Right ventricle myocardium inferior (tissue), 1 donor: Measurements from ENCODE around the gene DYSF. TPM values are rescaled to one million over a fixed set of nuclear protein-coding genes. Genes with fewer than 3 reads are reported as not detected.
A peak's percentile ranks its signal among the peaks of the same experiment; 100 is the strongest.

Experiments used
- ATAC-seq: fragments of 200-7000 bp; cut with Tn5 transposase; one replicate; pipeline ENCODE4 v1.9.1; 2020; ENCODE audit warnings: mild to moderate bottlenecking, moderate library complexity
- DNase-seq: peaks from one replicate; pipeline ENCODE4 v3.0.0; 2021; ENCODE audit errors: missing footprints
- intact Hi-C: fragments of 100-400 bp; cut with DNase I; formaldehyde crosslinking; loops from one replicate; pipeline ENCODE4 v1.11.0; 2022
- total RNA-seq: library from RNA; stranded (reverse); fragmentation: NEBNext Ultra II Directional; extraction: Animal tissue kit (Norgen Biotek cat#: 25700); gene quantifications from one replicate; pipeline ENCODE4 v1.2.1, GENCODE V29; 2021
- donor health status: DM: no; HTN: yes; CAD: no; lungs with severe emphysema.

Gene DYSF
- total RNA-seq, 1 donor from 2014 or later: 57.8 TPM

DNA sequence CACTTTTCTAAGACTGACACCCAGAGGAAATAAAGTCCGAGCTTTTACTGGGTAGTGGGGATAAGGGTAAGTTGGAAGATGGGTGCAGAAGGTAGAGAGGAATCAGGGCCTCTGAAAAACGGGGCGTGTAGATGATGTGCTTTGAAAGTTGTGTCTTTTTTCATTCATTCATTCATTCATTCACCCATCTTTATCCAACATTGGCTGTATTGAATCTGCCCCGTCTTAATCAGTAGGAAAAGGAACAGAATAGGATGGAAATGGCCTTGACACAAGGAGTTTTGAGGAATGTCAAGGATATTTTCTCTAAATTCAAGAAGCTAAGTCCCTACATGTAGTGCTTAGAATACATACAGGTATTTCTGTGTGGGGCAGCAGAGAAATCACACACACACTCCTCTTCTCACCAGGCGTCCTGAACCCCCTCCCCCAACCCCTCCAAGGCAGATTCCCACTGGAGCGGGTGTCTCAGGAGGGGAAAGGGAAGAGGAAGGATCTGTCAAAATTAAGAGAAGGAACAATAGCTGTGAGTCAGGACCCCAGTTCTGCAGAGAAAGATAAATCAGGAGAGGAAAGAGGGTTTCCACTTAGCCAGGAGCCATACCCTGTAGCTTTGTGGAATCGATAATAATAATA is 13.9 kb downstream of the DYSF start:
- intact Hi-C loops: no loop called here
- no peak for DNase-seq
- no peak for ATAC-seq

DNA sequence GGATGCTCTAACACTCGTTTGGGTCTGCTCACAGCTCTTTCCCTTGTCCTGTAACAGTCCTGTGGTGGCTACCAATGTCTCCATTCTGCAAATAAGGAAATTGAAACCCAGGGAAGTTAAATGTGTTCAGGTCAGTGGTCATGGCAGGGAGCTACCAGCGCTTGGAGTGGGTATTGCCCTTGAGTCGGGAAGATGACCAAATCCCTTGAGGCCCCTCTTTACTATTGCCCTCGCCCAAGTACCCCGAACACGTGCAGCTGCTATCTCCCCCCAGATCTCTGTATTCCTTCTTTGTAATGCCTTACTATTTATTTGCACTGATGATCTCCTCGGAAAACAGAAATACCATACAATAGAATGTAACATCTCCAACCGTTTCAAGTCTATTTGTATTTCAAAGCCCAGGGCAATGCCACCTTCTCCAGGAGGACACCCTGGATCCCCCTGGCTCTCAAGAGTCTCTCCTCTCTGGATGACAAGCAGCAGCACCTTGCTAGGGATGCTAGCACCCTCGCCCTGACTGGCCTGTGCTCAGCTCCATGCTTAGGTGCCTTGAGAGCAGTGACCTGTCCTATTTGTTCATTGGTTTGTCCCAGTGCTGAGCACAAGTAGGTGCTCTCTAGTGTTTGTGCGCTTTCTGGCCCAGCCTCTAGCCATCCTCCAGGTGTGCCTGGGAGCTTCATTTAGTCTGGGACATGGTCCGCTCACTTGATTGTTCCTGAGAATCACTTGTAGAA is 15.1 kb downstream of the DYSF start:
- intact Hi-C loops: no loop called here
- ATAC-seq (no peak), DNase-seq (no peak)

DNA sequence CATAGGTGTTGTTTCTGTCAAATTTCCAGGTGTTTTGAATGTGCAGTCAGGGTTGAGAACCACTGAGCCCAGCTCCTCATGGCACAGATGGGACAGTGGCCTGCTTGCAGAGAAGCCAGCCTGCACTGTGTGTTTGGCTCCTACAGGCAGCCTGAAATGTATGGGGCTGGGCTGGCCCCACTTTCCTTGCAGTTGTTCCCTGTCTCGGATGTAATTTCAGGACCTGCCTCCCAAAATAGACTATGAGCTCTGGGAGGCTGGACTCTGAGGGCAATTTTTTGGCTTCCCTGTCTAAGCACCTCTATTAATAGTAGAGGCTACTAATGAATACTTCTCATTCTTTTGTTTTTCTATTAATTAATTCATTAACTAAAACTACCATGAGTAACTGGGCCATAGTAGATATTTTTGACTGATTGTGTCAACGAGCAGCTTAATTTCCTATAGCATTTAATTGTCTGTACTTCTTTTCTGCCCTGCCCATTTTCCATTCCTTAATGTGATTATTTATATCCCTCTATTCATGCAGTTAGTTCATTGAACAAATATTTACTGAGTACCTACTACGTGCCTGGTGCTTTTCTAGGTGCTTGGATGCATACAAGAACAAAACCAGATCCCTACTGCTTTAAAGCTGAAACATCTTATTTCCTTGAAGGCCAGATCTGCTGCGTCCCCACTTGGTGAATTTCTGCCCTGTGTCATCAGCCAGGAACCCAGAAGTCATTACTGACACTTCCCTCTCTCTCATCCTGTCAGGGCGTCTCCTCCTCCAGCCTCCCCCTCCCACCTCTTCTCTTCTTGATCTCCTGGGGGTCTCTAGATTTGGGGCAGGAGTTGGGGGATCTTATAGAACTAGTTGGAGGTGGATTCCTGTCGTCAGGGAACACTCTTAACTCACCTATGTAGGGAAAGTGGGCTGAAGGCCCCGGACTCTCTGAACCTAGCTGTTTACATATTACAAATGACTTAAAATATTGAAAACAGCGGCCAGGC is 16.3 kb downstream of the DYSF start:
- intact Hi-C loops: no loop called here
- DNase-seq (no peak), ATAC-seq (peak; percentile 78)

GRCh38 chr2:71471276-71471675 is 17.9 kb downstream of the DYSF start:
- DNase-seq (no peak), ATAC-seq (no peak)
- intact Hi-C loops: no loop called here

DNA sequence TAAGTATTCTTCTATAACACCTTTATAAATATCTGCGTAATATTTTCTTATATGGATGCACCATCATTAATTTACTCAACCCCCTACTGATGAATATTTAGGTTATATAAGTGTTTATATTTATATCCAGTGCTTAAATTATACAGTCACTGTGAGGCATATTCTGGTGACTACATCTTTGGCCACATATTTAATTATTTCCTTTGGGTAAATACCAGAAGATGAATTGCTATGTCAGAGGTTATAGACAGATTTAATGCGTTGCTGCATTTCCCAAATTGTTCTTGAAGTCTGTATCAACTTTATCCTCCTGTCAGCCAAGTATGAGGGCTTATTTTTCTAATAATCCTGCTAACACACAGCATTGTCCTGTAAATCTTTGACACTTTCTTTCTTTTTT is 18.7 kb downstream of the DYSF start:
- ATAC-seq: no peak
- intact Hi-C loops: no loop called here
- no peak for DNase-seq

GRCh38 chr2:71473346-71474031 is 20.1 kb downstream of the DYSF start:
- DNase-seq (no peak), ATAC-seq (no peak)
- intact Hi-C loops: no loop called here

GRCh38 chr2:71474116-71474743 is 20.9 kb downstream of the DYSF start:
- ATAC-seq (peak; percentile 8), DNase-seq (no peak)
- intact Hi-C loops: no loop called here

- intact Hi-C loops: no loop called here
- DNase-seq: no peak
- peak; percentile 47 for ATAC-seq
These were observed 21.5 kb downstream of the DYSF start for GRCh38 chr2:71474744-71475397.

DNA sequence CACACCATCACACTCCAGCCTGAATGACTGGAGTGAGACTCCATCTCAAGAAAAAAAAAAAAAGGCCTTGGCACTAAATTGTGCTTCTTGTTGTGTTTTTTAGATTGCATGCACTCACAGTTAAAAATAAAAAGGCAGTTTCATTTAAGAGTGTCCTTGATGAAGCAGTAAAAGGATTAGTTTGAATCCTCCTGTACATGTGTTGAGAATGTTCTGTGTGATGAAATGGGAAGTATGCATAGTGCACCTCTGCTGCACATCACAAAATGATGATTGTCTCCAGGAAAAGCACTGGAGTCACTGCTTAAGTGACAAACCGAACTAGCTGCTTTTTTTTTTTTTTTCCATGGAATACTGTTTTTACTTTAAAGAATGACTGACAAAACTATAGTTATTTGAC is 23.1 kb downstream of the DYSF start:
- intact Hi-C loops: no loop called here
- ATAC-seq: no peak

DNA sequence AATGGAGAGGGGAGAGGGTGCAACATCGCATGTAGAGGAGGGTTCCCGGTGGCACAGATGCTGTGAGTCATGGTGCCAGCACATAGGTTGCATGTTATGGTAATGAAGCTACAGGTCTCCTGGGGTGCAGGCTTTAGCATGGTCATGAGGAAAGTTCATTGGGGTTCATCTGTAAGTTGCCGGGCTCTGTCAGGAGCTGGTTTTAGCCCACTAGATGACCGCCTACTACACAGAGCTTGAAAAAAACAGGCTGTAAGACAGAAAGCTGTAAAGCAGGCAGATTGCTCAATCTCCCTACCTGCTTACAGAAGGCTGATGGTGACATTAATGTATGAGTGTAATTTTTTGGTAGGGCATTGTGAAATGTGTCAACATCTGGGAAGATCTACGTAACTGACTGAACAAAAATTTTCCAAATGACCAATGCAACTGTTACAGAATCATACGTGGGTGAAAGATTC is 23.9 kb downstream of the DYSF start:
- no peak for DNase-seq
- intact Hi-C loops: no loop called here
- no peak for ATAC-seq

More for the DNA sequence above, 23.1 kb downstream of the DYSF start:
- no peak for DNase-seq

DNA sequence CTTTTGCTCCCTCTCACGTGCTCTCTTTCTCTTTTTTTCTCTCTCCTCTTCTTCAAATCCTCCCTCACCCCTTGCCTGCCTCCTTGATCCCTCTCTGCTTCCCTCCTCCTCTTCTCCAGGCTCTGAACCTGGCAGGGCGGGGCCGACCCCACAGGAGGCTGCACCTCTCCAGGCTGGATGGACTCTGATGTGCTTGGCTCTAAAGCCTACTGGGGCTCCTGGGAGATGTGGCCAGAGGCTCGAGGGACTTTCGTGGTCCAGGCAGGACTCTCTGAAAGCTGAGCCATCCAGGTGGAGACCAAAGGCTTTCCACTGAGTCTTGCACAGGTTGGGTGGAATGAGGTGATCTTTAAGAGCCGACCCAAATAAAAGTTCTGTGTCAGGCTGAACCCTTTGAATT is 25.4 kb downstream of the DYSF start:
- ATAC-seq: no peak
- DNase-seq: no peak
- intact Hi-C loops: no loop called here

DNA sequence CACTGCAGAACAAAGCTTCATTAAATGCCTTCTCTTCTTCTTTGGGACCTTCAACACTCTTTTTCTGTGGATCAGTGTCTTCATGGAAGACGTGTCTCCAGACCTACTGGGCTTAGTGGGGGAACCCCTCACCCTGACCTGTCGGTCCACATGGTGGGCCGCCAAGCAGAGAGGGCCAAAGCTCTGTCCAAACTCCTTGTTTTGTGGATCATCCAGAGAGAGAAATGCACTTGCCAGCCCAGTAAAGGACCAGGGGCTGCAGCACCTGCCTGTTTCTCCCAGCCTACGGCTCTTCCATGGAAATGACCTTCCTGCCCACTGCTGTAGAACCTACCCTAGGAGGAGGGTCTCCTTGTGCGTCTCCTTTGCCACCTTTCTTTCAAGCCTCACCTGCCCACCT is 25.9 kb downstream of the DYSF start:
- no peak for DNase-seq
- intact Hi-C loops: no loop called here
- no peak for ATAC-seq

DNA sequence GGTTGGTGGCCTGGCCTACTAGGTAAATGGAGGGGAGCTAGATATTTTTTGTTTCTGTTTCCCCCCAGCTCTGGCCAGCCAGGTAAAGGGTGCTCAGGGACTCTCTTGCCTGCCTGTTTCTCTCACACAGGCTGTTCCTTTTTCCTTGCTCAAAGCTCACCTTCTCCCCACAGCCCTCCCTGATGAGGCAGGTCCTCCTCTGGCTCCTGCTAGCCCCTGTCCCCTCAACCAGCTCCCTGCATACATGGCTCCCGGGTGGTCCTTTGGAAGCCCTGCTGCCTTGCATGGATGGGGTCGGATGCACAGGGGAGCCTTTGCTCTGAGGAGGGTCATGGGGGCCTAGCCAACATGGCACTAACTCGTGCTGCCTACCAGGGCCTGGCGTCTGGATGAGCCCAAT is 27.8 kb downstream of the DYSF start:
- DNase-seq (no peak), ATAC-seq (no peak)
- intact Hi-C loops: no loop called here

GRCh38 chr2:71482055-71482454 is 28.7 kb downstream of the DYSF start:
- ATAC-seq: no peak
- DNase-seq: no peak
- intact Hi-C loops: no loop called here

DNA sequence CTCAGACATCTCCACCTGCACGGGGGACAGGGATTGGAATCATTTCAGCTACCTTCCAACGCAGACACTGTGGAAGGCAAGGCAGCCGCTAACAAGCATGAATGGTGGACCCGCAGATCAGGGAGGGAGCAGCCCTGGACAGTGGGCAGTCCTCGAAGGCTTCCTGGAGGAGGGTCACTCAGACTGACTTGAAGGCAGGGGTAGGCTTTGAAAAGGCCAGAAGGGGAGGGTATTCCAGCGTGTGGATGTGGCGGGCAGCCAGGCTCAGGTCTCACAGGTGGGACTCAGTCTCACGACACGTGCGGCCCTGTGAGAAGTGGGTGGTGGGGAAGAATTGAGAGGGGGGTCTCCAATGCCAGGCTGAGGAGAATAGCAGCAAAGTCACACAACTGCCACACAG is 29.9 kb downstream of the DYSF start:
- DNase-seq: no peak
- intact Hi-C loops: no loop called here
- ATAC-seq: no peak

GRCh38 chr2:71484354-71484753 is 31.0 kb downstream of the DYSF start:
- DNase-seq: no peak
- intact Hi-C loops: no loop called here
- ATAC-seq: no peak

DNA sequence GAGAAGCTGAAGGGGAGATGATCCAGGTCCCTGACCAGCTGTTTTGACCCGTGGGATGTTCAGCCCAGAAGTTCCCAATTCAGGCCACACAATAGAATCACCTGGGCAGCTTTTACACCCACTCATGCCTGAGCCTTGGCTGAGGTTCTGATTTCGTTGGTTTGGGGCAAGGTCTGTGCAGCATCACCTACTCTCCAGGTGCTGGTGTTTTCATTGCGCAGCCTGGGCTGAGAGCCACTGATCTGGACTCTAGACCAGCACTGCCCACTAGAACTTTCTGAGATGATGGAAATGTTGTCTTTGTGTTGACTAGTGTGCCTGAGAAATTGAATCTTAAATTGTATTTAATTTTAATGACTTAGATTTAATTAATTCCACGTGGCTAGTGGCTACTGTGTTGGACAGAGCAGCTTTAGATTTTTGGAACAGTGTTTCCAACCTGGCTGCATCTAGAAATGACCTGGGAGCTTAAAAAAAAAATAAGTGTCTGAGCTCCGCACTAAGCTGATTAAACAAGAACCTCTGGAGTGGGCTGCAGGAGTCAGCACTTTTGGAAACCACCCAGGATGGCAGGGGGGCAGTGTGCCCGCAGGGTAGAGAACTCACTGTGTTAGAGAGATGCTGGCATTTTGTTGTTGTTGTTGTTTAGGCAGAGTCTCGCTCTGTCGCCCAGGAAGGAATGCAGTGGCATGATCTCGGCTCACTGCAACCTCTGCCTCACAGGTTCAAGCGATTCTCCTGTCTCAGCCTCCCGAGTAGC is 33.7 kb downstream of the DYSF start:
- no peak for DNase-seq
- intact Hi-C loops: no loop called here
- ATAC-seq: no peak
